NCI-H748 (cell line): ENCODE data around the gene AKIRIN2.
"Not testable (repeated sequence)": the region's sequence is repeated elsewhere in the genome, so short reads cannot be mapped to it uniquely, and the experiment has no call there.

Source experiments
- DNase-seq: peaks from one replicate; lab custom pipeline; 2025; ENCODE audit not compliant: unreplicated experiment; lab: John Stamatoyannopoulos, UW

Gene AKIRIN2

GRCh38 chr6:87718662-87719433 lies 16.8 kb upstream of the AKIRIN2 start:
- no peak for DNase-seq

DNA sequence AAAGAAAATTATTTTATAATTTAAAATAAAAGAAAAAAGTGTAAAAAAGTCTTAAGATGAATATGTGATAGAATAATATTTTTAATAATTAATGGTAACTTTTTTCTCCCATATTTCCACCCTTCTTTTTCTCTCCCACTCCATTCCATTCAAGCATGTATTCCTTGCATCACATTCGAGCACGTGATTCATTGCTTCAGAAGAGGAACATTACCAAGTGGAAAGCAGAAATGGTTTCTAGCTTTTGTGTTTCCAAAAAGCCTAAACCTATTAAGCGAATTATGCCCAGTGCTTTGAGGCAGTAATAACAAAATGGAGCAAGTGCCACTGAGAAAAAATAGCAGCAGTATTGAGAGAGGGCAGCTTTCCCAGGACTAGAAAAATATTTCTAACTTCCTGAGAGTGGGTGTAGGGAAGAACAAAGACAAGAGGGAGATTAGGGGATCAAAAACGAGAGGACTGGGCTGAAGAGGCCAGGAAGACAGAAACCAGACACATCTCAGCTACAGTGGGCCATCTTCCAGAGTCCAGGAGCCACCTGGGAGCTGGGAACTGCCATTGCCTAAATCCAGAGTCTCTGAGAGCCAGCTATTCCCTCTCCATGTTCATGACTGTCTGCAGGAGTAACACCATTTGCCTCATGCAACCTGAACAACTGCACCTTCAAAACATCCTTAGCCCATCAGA lies 15.0 kb upstream of the AKIRIN2 start:
- no peak for DNase-seq

GRCh38 chr6:87714093-87714842 lies 12.2 kb upstream of the AKIRIN2 start:
- no peak for DNase-seq

DNA sequence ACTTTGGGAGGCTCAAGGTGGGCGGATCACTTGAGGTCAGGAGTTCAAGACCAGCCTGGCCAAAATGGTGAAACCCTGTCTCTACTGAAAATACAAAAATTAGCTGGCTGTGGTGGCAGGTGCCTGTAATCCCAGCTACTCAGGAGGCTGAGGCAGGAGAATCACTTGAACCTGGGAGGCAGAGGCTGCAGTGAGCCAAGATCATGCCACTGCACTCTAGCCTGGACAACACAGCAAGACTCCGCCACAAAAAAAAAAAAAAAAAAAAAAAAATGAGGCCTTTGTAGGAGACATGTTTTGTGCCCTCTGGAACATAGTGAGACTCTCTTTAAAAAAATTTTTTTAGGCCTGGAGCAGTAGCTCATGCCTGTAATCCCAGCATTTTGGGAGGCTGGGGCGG lies 10.7 kb upstream of the AKIRIN2 start:
- not testable (repeated sequence) for DNase-seq

- no peak for DNase-seq
Measured at GRCh38 chr6:87710090-87710489, 8.1 kb upstream of the AKIRIN2 start.

DNA sequence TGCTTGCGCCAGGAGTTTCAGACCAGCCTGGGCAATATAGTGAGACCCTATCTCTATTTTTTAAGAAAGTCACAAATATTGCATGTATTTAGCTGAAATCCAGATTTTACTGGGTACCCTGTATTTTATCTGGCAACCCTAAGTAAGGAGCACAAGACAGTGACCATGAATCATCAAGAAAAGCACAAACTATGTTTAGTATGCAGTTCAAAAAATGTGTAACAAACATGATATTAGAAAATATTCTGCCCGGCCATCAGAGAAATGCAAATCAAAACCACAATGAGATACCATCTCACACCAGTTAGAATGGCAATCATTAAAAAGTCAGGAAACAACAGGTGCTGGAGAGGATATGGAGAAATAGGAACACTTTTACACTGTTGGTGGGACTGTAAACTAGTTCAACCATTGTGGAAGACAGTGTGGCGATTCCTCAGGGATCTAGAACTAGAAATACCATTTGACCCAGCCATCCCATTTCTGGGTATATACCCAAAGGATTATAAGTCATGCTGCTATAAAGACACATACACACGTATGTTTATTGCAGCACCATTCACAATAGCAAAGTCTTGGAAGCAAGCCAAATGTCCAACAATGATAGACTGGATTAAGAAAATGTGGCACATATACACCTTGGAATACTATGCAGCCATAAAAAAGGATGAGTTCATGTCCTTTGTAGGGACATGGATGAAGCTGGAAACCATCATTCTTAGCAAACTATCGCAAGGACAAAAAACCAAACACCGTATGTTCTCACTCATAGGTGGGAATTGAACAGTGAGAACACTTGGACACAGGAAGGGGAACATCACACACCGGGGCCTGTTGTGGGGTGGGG lies 6.8 kb upstream of the AKIRIN2 start:
- DNase-seq = not testable (repeated sequence)

DNA sequence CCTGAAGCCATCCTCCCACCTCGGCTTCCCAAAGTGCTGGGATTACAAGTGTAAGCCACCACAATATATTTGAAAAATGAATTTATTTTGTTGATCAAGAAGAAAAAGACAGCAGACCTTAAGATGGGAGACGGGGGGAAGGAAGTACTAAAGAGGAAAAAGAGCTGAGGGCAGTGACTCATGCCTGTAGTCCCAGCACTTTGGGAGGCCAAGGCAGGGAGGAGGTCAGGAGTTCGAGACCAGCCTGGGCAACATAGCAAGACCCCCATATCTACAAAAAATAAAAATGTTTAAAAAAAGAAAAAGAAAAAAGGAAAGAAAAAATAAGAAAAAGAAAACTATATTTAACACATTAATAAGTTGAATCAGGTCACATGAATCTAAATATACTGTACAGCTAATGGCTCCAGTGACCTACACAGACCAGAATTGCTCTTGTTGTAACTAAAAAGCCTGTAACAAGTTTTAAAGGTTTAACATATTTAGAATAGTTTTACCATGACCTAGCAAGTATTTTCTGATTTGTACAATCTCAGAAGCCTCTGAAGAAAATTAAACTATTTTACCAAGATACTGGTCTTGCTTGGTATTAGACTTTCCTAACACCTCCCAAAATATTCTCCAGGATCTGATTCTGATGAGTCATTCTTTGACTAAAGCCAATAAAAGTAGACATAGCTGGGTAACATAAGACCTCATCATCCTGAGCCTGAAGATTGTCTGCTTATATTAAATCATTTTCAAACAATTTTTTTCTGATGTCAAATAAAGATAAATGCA lies 4.3 kb upstream of the AKIRIN2 start:
- DNase-seq = no peak

DNA sequence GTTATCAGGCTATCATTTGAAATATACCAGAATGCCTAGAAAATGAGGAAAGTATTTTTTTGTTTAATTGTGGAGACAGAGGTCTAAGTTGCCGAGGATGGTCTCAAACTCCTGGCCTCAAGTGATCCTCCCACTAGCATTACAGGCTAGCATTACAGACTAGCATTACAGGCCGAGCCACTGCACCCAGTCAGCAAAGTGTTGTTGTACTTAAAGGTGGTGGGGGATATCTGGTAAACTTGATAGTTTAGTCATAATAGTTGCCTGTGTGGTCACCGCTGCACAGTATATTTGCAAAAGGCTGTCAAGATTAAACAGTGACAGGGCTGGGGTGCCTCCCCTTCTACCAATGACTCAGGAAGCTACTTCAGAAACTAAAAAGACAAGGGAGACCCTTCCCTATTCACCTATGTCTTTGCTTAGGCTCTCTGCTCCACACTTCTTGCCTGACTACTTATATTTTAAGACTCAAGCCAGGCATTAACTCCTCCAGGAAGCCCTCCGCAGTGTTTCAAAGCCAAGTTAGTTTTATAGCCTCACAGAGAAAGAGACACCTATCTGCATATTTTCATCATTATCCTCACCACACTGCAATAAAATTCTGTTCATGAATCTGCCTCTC lies 3.1 kb upstream of the AKIRIN2 start:
- no peak for DNase-seq

DNA sequence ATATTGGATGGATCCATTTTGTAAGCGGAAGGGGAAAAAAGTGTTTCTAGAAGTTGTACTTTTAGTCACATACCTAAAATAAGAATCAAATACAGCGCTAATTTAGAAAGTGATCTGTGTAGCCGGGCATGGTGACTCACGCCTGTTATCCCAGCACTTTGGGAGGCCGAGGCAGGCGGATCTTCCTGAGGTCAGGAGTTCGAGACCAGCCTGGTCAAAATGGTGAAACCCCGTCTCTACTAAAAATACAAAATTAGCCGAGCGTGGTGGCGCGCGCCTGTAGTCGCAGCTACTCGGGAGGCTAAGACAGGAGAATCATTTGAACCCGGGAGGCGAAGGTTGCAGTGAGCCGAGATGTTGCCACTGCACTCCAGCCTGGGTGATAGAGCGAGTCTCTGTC lies 1.0 kb upstream of the AKIRIN2 start:
- DNase-seq = not testable (repeated sequence)

DNA sequence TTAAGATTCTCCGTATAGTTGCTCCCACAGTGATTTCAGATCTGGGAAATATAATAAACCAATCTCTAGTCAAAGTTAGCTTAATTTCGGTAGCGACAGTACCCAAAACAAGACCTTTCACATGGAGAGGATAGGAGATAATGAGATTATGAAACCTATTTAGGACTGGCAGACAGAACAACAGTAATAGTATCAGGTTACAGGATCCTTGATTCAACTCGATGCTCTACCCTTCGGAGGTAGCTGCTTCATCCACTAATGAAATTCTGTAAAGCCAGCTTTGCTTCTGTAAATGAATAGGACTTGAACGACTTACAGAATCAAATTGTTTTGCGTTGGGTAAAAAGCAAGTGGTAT lies 534 bp upstream of the AKIRIN2 start:
- DNase-seq = peak; percentile 73

DNA sequence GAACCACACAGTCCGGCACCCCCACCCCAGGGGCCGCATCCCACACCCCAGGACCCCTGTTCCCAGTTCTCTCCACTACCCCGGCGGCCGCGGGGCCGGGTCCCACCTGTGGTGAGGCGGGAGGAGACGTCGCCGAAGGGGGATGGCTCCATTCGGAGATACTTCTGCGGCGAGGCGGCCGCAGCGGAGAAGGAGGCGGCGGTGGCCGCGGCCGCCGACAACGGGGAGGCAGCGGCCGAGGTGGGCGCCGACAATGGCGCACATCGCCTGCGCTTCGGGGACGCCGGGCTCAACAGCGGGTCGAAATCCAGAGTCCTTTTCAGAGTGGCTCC lies 723 bp downstream of the AKIRIN2 start:
- peak; percentile 71 for DNase-seq

GRCh38 chr6:87700397-87701343 lies 1.4 kb downstream of the AKIRIN2 start:
- DNase-seq = peak; percentile 74

DNA sequence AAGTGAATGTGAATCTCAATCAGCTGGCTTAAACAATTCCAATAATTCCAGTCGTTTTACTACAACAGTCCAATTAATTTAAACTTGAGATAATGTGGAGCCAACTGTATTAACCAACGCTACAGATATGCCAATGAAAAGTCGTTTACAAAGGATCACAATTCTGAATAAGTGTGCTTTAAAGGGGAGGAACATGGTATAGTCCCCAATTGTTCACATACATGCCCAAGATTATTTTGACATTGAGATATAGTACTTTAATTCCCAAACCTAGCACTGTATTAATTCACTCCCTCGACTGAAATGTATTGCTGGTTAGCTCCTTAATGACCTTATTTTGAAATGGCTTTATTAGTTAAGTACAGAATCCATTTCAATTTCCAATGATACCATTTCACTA lies 2.5 kb downstream of the AKIRIN2 start:
- no peak for DNase-seq

DNA sequence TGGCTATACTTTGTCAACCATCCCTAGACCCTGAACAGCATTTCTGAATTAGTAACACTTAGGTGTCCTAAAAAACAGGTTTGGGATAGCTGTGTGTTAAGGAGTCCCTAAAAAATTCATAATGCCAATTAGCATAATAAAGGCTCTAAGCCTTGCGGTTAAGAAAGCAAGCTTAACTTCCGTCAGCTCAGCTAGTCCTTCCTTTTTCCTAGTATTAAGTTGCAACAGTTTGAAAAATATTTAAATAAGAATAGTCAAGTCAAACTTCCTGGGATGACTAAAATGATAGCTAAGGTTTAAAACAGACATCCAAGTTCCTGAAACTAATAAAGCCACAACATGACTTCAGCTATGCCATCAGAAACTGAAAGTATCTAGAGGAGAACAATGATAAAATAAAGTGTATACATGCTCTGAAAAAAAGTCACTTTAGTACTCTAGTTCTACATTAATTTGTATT lies 3.5 kb downstream of the AKIRIN2 start:
- no peak for DNase-seq

GRCh38 chr6:87697581-87698546 lies 4.2 kb downstream of the AKIRIN2 start:
- DNase-seq = peak; percentile 4

GRCh38 chr6:87696817-87697216 lies 5.2 kb downstream of the AKIRIN2 start:
- not testable (repeated sequence) for DNase-seq

DNA sequence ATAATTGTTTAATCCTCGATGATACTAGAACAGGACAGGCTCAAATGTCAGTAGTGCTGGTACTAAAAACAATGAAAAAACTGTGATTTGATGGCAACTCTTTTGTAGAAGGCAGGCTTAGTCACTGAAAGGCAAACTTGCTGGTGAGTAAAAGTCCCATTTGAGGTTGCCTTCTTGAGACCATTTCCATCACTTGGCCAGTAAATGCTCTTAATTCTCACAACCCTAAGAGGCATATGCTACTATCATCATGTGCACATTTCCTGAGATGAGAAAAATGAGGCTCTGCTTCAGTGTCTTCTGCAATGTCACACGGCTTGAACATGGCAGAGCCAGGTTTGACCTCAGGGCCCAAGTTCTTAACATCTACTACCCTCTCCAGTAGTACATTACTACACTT lies 9.9 kb downstream of the AKIRIN2 start:
- DNase-seq = no peak

- DNase-seq = no peak
Measured at GRCh38 chr6:87690441-87690840, 11.6 kb downstream of the AKIRIN2 start.
